GM10266 (cell line): ENCODE measurements around the gene FICD.
"Not testable (repeated sequence)": the region's sequence is repeated elsewhere in the genome, so short reads cannot be mapped to it uniquely, and the experiment has no call there.

Source experiments
- DNase-seq: peaks from one replicate; pipeline ENCODE4 v3.0.0; 2012; ENCODE audit errors: extremely low spot score
- CTCF ChIP-seq: IDR thresholded peaks from 2 replicates; pipeline ENCODE4 v1.5.1; 2012; ENCODE audit warnings: mild to moderate bottlenecking, low read depth; ENCODE audit not compliant: control insufficient read depth, insufficient read depth; ENCODE audit errors: missing control alignments

Gene FICD

GRCh38 chr12:108542320-108542719 lies 27.2 kb downstream of the FICD start:
- DNase-seq, result no peak
- TF ChIP-seq CTCF, result no peak

GRCh38 chr12:108543652-108544051 lies 28.6 kb downstream of the FICD start:
- no peak for TF ChIP-seq CTCF

GRCh38 chr12:108547686-108548085 lies 32.6 kb downstream of the FICD start:
- TF ChIP-seq CTCF, result no peak
- DNase-seq, result no peak

More at GRCh38 chr12:108543652-108544051, 28.6 kb downstream of the FICD start:
- DNase-seq, result no peak

- no peak for TF ChIP-seq CTCF
Observed at GRCh38 chr12:108548954-108549521, 34.0 kb downstream of the FICD start.

GRCh38 chr12:108551535-108551934 lies 36.5 kb downstream of the FICD start:
- DNase-seq, result no peak
- no peak for TF ChIP-seq CTCF

More at GRCh38 chr12:108548954-108549521, 34.0 kb downstream of the FICD start:
- no peak for DNase-seq

GRCh38 chr12:108553799-108554198 lies 38.7 kb downstream of the FICD start:
- no peak for TF ChIP-seq CTCF
- DNase-seq, result no peak

GRCh38 chr12:108555383-108555782 lies 40.3 kb downstream of the FICD start:
- DNase-seq, result not testable (repeated sequence)
